A673 (cell line): ENCODE results near the gene SEC63.

Experiments used
- EZH2 ChIP-seq: fragments of 200-600 bp; sonication (generic); IDR thresholded peaks from 2 replicates; pipeline ENCODE4 v1.6.1; 2017; ENCODE audit warnings: borderline replicate concordance, low read depth, mild to moderate bottlenecking, mixed read lengths, antibody characterized with exemption, low read length; ENCODE audit not compliant: poor library complexity, severe bottlenecking
- TF ChIP-seq, protein P1 (sequence below): fragments of 300-800, 200-600 bp; sonication (generic); conservative IDR thresholded peaks from 2 replicates; pipeline ENCODE4 v1.5.1; 2017; ENCODE audit warnings: low read depth, mild to moderate bottlenecking, antibody characterized with exemption, low read length, moderate library complexity, mixed read lengths

DNA sequence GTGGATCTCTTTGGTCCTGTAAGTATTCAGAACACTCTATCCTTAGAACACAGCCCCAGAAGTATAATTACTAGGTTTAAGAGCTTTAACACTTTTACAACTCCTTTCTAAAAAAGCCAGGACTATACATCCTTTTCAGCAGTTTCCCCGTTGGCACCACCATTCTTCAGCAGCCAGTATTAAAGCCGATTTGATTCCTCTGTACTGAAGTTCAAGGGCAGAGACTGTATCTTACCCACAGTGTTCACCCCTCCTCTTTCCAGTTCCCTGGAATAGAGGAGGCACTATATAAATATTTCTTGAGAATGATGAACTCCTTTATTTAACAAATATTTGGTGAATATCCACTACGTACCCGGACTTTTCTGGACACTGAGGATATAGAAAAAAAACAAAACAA, 15.9 kb downstream of the SEC63 start:
- no peak for TF ChIP-seq EZH2
- TF ChIP-seq, protein P1, sequence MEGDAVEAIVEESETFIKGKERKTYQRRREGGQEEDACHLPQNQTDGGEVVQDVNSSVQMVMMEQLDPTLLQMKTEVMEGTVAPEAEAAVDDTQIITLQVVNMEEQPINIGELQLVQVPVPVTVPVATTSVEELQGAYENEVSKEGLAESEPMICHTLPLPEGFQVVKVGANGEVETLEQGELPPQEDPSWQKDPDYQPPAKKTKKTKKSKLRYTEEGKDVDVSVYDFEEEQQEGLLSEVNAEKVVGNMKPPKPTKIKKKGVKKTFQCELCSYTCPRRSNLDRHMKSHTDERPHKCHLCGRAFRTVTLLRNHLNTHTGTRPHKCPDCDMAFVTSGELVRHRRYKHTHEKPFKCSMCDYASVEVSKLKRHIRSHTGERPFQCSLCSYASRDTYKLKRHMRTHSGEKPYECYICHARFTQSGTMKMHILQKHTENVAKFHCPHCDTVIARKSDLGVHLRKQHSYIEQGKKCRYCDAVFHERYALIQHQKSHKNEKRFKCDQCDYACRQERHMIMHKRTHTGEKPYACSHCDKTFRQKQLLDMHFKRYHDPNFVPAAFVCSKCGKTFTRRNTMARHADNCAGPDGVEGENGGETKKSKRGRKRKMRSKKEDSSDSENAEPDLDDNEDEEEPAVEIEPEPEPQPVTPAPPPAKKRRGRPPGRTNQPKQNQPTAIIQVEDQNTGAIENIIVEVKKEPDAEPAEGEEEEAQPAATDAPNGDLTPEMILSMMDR: no peak
